Lung (tissue), 12 donors: Measurements from ENCODE around the gene LSM4. TPM values are rescaled to one million over a fixed set of nuclear protein-coding genes. Genes with fewer than 3 reads are reported as not detected.
A peak's percentile ranks its signal among the peaks of the same experiment; 100 is the strongest.

ENCODE experiments used
- ATAC-seq: fragments of 200-7000 bp; cut with Tn5 transposase; one replicate; pipeline ENCODE4 v1.9.1; 2020; ENCODE audit warnings: moderate number of reproducible peaks; ENCODE audit not compliant: insufficient read depth, low FRiP score
- DNase-seq, 3 donors: peaks; one replicate each; pipeline ENCODE4 v3.0.0-alpha.2; 2013 to 2017
- H3K27ac ChIP-seq, 2 donors: one replicate each; pipeline ENCODE4 v1.5.1; 2013; ENCODE audit warnings: mild to moderate bottlenecking in 2 of 2, moderate library complexity in 2 of 2, control low read depth in 1 of 2, inconsistent platforms in 1 of 2, low read depth in 1 of 2, low read length in 1 of 2
- H3K27me3 ChIP-seq, 3 donors: one replicate each; pipeline ENCODE4 v1.5.1; 2013; ENCODE audit warnings: low read length in 2 of 3; ENCODE audit not compliant: control insufficient read depth in 3 of 3, insufficient read depth in 3 of 3
- H3K36me3 ChIP-seq, 4 donors: one replicate each; pipeline ENCODE4 v1.5.1; 2013; ENCODE audit warnings: low read length in 4 of 4, mild to moderate bottlenecking in 1 of 4, moderate library complexity in 1 of 4; ENCODE audit not compliant: control insufficient read depth in 4 of 4, insufficient read depth in 4 of 4
- H3K4me1 ChIP-seq, 5 donors: one replicate each; pipeline ENCODE4 v1.5.1; 2013; ENCODE audit warnings: low read length in 5 of 5, mild to moderate bottlenecking in 2 of 5, moderate library complexity in 1 of 5; ENCODE audit not compliant: control insufficient read depth in 5 of 5, insufficient read depth in 5 of 5
- H3K4me3 ChIP-seq: one replicate; pipeline ENCODE4 v1.5.1; 2013; ENCODE audit warnings: mild to moderate bottlenecking, control low read depth, moderate library complexity
- H3K9ac ChIP-seq, 2 donors: one replicate each; pipeline ENCODE4 v1.5.1; 2013; ENCODE audit warnings: low read length in 2 of 2, control low read depth in 1 of 2; ENCODE audit not compliant: insufficient read depth in 1 of 2
- H3K9me3 ChIP-seq, 4 donors: one replicate each; pipeline ENCODE4 v1.5.1; 2013; ENCODE audit warnings: low read length in 3 of 4, mild to moderate bottlenecking in 1 of 4, moderate library complexity in 1 of 4; ENCODE audit not compliant: control insufficient read depth in 4 of 4, insufficient read depth in 3 of 4
- WGBS, 2 donors: extraction: QIAGEN DNeasy Blood & Tissue Kit; methylation state at CpG; one replicate each; pipeline ENCODE4 v1.1.7; 2013; 5-methylcytosine and 5-hydroxymethylcytosine counted together
- polyA plus RNA-seq, 2 donors: library from polyadenylated mRNA; stranded (reverse); fragments of 200-250 nt; gene quantifications; one replicate each; pipeline ENCODE4 v1.2.1, GENCODE V29; 2013
- total RNA-seq, 2 donors: library from RNA; depleted of rRNA in 1 of 2; stranded (reverse); fragments of >200 nt in 1 of 2; gene quantifications; one replicate each; pipeline ENCODE4 v1.2.1, GENCODE V29; 2014 to 2021
- TF ChIP-seq, protein P1 (sequence below): IDR thresholded peaks from 2 replicates; pipeline ENCODE4 v1.5.1; 2012; ENCODE audit warnings: mild to moderate bottlenecking; ENCODE audit errors: control extremely low read depth, extremely low read depth
- donor health status: control.
- donor health status: control.
- donor health status: Bipolar disorder and iron deficiency.
- donor health status: healthy.
- donor health status: DM: yes; HTN: yes; CAD: no.

The LSM4 gene
- total and polyA plus RNA-seq, 4 donors = 67.7 to 217 (median 114) TPM

DNA sequence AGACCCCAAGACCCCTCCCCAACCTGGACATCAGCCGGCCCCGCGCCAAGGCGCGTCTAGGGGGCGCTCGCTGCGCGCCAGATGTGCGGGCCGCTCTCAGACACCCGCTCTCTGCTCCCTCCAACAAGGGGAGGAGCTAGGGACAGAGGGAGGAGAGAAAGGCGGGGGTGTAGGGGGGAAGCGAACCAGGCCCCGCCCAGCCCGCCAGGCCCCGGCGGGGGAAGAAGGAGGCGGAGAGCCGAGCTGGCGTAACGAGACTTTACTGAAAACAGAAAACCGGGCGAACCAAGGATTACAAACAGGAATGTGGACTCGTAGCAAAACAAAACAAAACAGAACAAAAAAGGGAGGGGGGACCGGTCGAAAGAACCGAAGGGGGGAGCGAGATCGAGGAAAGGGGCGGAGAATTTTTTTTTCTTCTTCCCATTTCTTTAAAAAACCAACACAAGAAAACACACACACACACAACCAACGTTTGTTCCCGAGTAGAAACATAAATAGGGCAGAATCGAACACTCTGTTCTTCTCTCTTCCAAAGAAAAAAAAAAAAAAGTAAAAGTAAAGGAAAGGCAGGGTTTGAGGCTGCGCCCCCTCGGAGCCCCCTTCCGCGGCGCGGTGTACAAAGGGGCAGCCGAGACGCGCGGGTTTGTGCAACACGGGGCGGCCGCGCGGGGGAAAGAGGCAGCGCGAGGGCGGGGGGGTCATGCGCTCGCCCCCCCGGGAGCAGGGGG lies 43.2 kb downstream of the LSM4 start:
- TF ChIP-seq, protein P1, sequence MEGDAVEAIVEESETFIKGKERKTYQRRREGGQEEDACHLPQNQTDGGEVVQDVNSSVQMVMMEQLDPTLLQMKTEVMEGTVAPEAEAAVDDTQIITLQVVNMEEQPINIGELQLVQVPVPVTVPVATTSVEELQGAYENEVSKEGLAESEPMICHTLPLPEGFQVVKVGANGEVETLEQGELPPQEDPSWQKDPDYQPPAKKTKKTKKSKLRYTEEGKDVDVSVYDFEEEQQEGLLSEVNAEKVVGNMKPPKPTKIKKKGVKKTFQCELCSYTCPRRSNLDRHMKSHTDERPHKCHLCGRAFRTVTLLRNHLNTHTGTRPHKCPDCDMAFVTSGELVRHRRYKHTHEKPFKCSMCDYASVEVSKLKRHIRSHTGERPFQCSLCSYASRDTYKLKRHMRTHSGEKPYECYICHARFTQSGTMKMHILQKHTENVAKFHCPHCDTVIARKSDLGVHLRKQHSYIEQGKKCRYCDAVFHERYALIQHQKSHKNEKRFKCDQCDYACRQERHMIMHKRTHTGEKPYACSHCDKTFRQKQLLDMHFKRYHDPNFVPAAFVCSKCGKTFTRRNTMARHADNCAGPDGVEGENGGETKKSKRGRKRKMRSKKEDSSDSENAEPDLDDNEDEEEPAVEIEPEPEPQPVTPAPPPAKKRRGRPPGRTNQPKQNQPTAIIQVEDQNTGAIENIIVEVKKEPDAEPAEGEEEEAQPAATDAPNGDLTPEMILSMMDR = peak; percentile 55
- DNase-seq = peak; percentile 97 to 99 (median 98)
- peaks cover under 1 to 26% (median 15%) of the 10 kb centered on the region in 5 donors for H3K4me1 ChIP-seq
- H3K27me3 ChIP-seq = no peaks in the 10 kb centered on the region
- H3K4me3 ChIP-seq = peak overlapping the region; percentile 82
- WGBS, 2 donors = 1% methylated on average over 51 to 55 of the region's 55 CpGs
- H3K9ac ChIP-seq = peak overlapping the region; percentile 100
- H3K36me3 ChIP-seq = peaks cover 0 to 18% (median 15%) of the 10 kb centered on the region in 4 donors
- H3K27ac ChIP-seq = peak overlapping the region; percentile 99 to 100
- peak; percentile 56 for ATAC-seq
- peaks cover 0 to 2% (median 0%) of the 10 kb centered on the region in 4 donors for H3K9me3 ChIP-seq

DNA sequence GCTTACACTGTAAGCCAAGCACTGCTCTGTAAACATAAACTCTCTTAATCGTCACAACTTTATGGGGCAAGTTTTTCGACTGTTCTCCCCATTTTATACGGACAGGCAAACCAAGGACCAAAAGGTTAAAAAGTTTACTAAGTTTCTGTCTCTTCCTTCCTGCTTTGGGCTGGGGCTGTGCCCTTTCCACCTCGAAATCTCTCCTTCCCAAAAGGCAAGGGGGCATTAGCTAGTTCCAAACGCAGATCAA lies 43.7 kb downstream of the LSM4 start:
- ATAC-seq (no peak), DNase-seq (no peak)
- TF ChIP-seq, protein P1 = no peak
- Histone ChIP-seq H3K9ac (peak overlapping the region; percentile 100), H3K4me1 (peaks cover 5 to 29% (median 18%) of the 10 kb centered on the region in 5 donors), H3K4me3 (peak overlapping the region; percentile 82), H3K27ac (peak overlapping the region; percentile 99 to 100), H3K27me3 (no peaks in the 10 kb centered on the region), H3K36me3 (peaks cover 0 to 18% (median 15%) of the 10 kb centered on the region in 4 donors), H3K9me3 (peaks cover 0 to 2% (median 0%) of the 10 kb centered on the region in 4 donors)
- 2 to 7% methylated on average over 5 of the region's 5 CpGs for WGBS, 2 donors

DNA sequence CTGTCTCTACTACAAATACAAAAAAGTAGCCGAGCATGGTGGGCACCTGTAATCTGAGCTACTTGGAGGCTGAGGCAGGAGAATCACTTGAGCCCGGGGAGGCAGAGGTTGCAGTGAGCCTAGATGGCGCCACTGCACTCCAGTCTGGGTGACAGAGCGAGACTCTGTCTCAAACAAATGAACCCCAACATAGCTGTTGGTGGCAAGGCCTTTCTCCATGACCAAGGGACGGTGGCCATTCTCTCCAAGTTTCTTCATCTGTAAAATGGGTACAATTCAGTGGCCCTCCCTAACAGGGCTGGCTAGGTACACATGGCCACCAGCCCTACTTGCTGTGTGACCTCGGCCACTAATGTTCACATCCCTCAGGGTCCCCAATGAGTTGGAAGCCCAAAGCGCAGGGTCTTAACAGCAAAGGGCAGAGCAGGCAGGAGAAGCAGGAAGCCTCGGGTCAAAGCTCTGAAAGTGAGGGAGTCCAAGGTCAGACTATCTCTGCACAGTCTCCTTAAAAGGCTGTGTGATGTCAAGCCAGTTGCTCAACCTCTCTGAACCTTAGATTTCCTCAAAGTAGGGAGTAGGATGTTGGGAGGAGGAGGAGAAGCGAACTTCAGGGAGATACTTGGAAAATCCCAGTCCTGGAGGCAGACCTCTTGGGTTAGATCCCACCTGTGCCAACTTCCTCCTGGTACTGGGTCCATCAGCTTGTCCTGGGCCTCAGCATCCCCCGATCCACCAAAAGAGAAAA lies 44.2 kb downstream of the LSM4 start:
- DNase-seq (peak in 2 of 3 donors; percentile 71 to 87), ATAC-seq (no peak)
- Histone ChIP-seq H3K27me3 (no peaks in the 10 kb centered on the region), H3K4me1 (peaks cover 6 to 29% (median 18%) of the 10 kb centered on the region in 5 donors), H3K4me3 (peak overlapping the region; percentile 82), H3K9ac (peak overlapping the region; percentile 100), H3K27ac (peak overlapping the region; percentile 99 to 100), H3K36me3 (peaks cover 0 to 18% (median 15%) of the 10 kb centered on the region in 4 donors), H3K9me3 (peaks cover 0 to 2% (median 0%) of the 10 kb centered on the region in 4 donors)
- TF ChIP-seq, protein P1 = no peak
- 58 to 69% methylated on average over 10 of the region's 10 CpGs for WGBS, 2 donors
